G401 (cell line): ENCODE measurements around the gene UCKL1. TPM values are rescaled to one million over a fixed set of nuclear protein-coding genes. Genes with fewer than 3 reads are reported as not detected.

Experiments used
- DNase-seq: peaks from one replicate; pipeline ENCODE4 v3.0.0-alpha.2; 2015; ENCODE audit warnings: low spot score
- in situ Hi-C: cut with HindIII; loops from 2 replicates; pipeline ENCODE4 v1.10.0; 2016; ENCODE audit warnings: low sequenced_read_pairs, mixed read lengths
- total RNA-seq: library from RNA; depleted of rRNA; stranded (reverse); fragments of >200 nt; shearing (Covaris generic); gene quantifications from 2 replicates; pipeline ENCODE4 v1.2.3, GENCODE V29; 2014; rRNA removed

Gene UCKL1
- total RNA-seq, 1 experiment from 2014 or later: 19.9 TPM

GRCh38 chr20:63898882-63899558 lies 57.2 kb downstream of the UCKL1 start:
- in situ Hi-C loops: no loop called here
- DNase-seq: no peak

GRCh38 chr20:63897978-63898561 lies 58.1 kb downstream of the UCKL1 start:
- DNase-seq: no peak
- in situ Hi-C loops: no loop called here

DNA sequence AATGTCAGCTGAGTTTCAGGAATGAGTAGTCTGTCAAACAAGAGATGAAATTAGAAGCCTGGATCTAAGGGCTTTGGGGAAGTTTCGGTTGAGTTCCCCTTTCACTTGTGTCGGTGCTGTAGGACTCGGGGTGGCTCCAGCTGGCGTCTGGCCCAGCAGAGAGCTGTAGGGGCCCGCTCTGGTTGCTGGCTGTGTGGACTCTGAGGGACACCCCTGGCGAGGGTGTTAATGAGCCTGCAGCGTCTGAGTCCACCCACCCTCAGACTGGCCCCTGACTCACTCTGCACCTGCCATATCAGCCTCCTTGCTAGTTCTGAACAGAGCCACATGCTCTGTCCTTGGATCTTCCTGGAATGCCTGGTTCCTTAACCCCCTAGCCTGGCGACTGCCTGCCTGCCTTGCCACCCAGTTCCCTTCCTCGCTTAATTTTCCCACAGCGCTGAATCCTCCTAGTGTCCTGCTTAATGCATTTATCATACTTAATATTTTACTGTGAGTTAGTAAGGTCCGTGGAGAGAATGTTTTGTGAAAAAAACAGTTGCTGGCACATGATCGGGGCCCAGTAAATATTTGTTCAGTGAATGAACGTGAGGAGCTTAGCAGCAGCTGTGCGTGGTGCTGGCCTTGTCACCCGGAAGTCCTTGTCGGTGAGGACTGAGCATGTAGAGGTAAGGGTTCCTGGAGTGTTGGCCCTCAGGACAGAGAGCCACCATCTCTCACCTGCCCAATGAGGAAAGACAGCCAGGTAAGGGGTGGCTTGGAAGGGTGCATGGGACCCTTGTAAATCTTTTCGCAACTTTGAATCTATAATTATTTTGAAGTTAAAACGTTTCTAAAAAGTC lies 59.7 kb downstream of the UCKL1 start:
- in situ Hi-C loops: no loop called here

GRCh38 chr20:63895952-63896263 lies 60.3 kb downstream of the UCKL1 start:
- in situ Hi-C loops: no loop called here
- no peak for DNase-seq

More for the DNA sequence above, 59.7 kb downstream of the UCKL1 start:
- DNase-seq: no peak

- in situ Hi-C loops: no loop called here
These were observed 60.8 kb downstream of the UCKL1 start for GRCh38 chr20:63895202-63895951.

GRCh38 chr20:63894358-63895201 lies 61.6 kb downstream of the UCKL1 start, which contains the start of gene DNAJC5:
Gene DNAJC5 (plus strand): TSS chr20:63895126. CDS start chr20:63928346, 33,220 bp downstream.
- DNase-seq: peak; percentile 97
- in situ Hi-C loops: no loop called here

More at GRCh38 chr20:63895202-63895951, 60.8 kb downstream of the UCKL1 start:
- DNase-seq: no peak

GRCh38 chr20:63893999-63894357 lies 62.2 kb downstream of the UCKL1 start:
- DNase-seq: no peak
- in situ Hi-C loops: no loop called here

DNA sequence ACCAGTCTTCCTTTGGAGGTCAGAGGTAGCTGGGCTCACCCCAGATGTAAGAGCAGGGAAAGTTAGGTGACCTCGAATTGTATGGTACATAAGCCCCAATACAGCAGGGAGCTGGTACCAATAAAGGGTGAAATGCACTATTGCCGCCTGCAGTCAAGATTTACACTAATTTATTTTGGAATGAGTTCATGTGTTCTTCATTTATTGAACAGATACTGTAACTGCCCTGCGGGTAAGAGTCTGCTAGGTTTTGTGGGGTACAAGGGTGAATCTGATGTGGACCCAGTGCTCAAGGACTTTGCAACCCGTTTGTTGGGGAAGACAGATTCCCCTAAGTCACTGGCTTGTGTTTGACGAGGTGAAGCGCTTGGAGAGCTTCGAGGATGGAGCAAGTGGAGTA lies 63.8 kb downstream of the UCKL1 start:
- in situ Hi-C loops: no loop called here
- no peak for DNase-seq

GRCh38 chr20:63891061-63892002 lies 64.9 kb downstream of the UCKL1 start:
- no peak for DNase-seq
- in situ Hi-C loops: no loop called here

- in situ Hi-C loops: no loop called here
- DNase-seq: no peak
These were observed 65.6 kb downstream of the UCKL1 start for GRCh38 chr20:63890616-63891015.

DNA sequence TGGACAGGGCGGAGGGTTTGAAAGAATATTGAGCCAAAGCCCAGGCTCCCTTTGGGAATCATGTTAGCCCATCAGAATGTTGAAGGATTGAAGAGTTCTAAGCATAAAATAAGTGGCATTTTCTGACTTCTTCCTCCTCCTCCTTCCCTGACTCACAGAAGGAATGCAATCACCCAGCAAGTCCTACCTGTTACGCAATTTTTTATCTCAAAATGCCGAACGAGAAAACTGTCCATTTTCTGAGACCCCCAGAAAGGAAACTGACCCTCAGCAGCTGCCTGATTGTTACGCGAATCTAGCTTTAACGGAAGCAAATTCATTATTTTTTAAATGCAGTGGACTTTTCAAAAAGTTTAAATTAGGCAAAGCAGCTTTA lies 66.0 kb downstream of the UCKL1 start:
- in situ Hi-C loops: no loop called here
- no peak for DNase-seq

Other genes with a start within 250 kb of the UCKL1 start
- gene ARFRP1, start 248.4 kb downstream of the UCKL1 start, total RNA-seq: 33.0 and 36.7 TPM in 2 replicates
- gene ZGPAT, start 248.4 kb downstream of the UCKL1 start, total RNA-seq: 49.4 and 52.7 TPM in 2 replicates
- 12.6 and 15.1 TPM in 2 replicates for gene LIME1, start 219.8 kb downstream of the UCKL1 start, total RNA-seq
- 71.8 and 118 TPM in 2 replicates for gene SLC2A4RG, start 216.6 kb downstream of the UCKL1 start, total RNA-seq
- 39.7 and 42.5 TPM in 2 replicates for gene ZBTB46, start 125.2 kb downstream of the UCKL1 start, total RNA-seq
- gene ABHD16B, start 94.9 kb downstream of the UCKL1 start, total RNA-seq: 0.74 TPM in 1 of 2 replicates, not detected in the other
- 129 and 141 TPM in 2 replicates for gene TPD52L2, start 91.1 kb downstream of the UCKL1 start, total RNA-seq
- 38.6 and 43.6 TPM in 2 replicates for gene DNAJC5, start 61.3 kb downstream of the UCKL1 start, total RNA-seq
- 5.5 and 5.9 TPM in 2 replicates for gene ZNF512B, start 13.5 kb upstream of the UCKL1 start, total RNA-seq
- 1.4 TPM in 1 of 2 replicates, not detected in the other for gene SAMD10, start 23.2 kb upstream of the UCKL1 start, total RNA-seq
- gene PRPF6, start 24.7 kb upstream of the UCKL1 start, total RNA-seq: 91.4 and 111 TPM in 2 replicates
- gene C20orf204, start 79.8 kb upstream of the UCKL1 start, total RNA-seq: 0.81 and 1.8 TPM in 2 replicates
- 1.2 TPM in 1 of 2 replicates, not detected in the other for gene SOX18, start 93.2 kb upstream of the UCKL1 start, total RNA-seq
- gene TCEA2, start 106.8 kb upstream of the UCKL1 start, total RNA-seq: 29.2 and 44.0 TPM in 2 replicates
- 32.9 and 33.4 TPM in 2 replicates for gene RGS19, start 123.1 kb upstream of the UCKL1 start, total RNA-seq
- gene OPRL1, start 123.7 kb upstream of the UCKL1 start, total RNA-seq: 4.2 and 5.0 TPM in 2 replicates
- gene LKAAEAR1, start 128.0 kb upstream of the UCKL1 start, total RNA-seq: not detected in 2 replicates
- gene NPBWR2, start 151.1 kb upstream of the UCKL1 start, total RNA-seq: not detected in 2 replicates
- 0.12 and 0.20 TPM in 2 replicates for gene MYT1, start 208.0 kb upstream of the UCKL1 start, total RNA-seq